HG03571 (cell line): ENCODE data around the gene KIAA1958.
"Not testable (repeated sequence)": the region's sequence is repeated elsewhere in the genome, so short reads cannot be mapped to it uniquely, and the experiment has no call there.

Experiments
- ATAC-seq: cut with Tn5 transposase; IDR thresholded peaks from one replicate; pipeline ENCODE4 v1.9.1; 2021; ENCODE audit not compliant: unreplicated experiment

KIAA1958 gene

GRCh38 chr9:112554516-112554915 lies 67.9 kb downstream of the KIAA1958 start:
- ATAC-seq, result no peak

- no peak for ATAC-seq
These were observed 68.5 kb downstream of the KIAA1958 start for GRCh38 chr9:112555101-112555643.

- ATAC-seq, result no peak
These were observed 69.3 kb downstream of the KIAA1958 start for GRCh38 chr9:112555844-112556482.

GRCh38 chr9:112556497-112557442 lies 70.1 kb downstream of the KIAA1958 start:
- no peak for ATAC-seq

- ATAC-seq, result no peak
These were observed 71.8 kb downstream of the KIAA1958 start for GRCh38 chr9:112558476-112558875.

GRCh38 chr9:112558978-112559377 lies 72.4 kb downstream of the KIAA1958 start:
- no peak for ATAC-seq

- no peak for ATAC-seq
These were observed 73.2 kb downstream of the KIAA1958 start for GRCh38 chr9:112559629-112560413.

GRCh38 chr9:112562235-112562958 lies 75.8 kb downstream of the KIAA1958 start:
- ATAC-seq, result no peak

- ATAC-seq, result no peak
These were observed 82.6 kb downstream of the KIAA1958 start for GRCh38 chr9:112569186-112569585.

GRCh38 chr9:112570671-112571167 lies 84.1 kb downstream of the KIAA1958 start:
- ATAC-seq, result no peak

- no peak for ATAC-seq
These were observed 85.2 kb downstream of the KIAA1958 start for GRCh38 chr9:112571624-112572355.

GRCh38 chr9:112572416-112572815 lies 85.8 kb downstream of the KIAA1958 start:
- ATAC-seq, result no peak

- ATAC-seq, result no peak
These were observed 87.4 kb downstream of the KIAA1958 start for GRCh38 chr9:112574008-112574407.

GRCh38 chr9:112575107-112575506 lies 88.5 kb downstream of the KIAA1958 start:
- no peak for ATAC-seq

- ATAC-seq, result no peak
These were observed 95.0 kb downstream of the KIAA1958 start for GRCh38 chr9:112581469-112582176.

- no peak for ATAC-seq
These were observed 96.0 kb downstream of the KIAA1958 start for GRCh38 chr9:112582371-112583262.

- ATAC-seq, result no peak
These were observed 100.0 kb downstream of the KIAA1958 start for GRCh38 chr9:112586599-112587155.

GRCh38 chr9:112591875-112592274 lies 105.2 kb downstream of the KIAA1958 start:
- not testable (repeated sequence) for ATAC-seq
